H9 (cell line): ENCODE data around the gene P2RX5. TPM values are rescaled to one million over a fixed set of nuclear protein-coding genes. Genes with fewer than 3 reads are reported as not detected.

Source experiments
- DNase-seq: peaks from one replicate; pipeline ENCODE4 v3.0.0-alpha.2; 2017
- H2AFZ ChIP-seq: one replicate; pipeline ENCODE4 v1.6.1; 2013; ENCODE audit warnings: mild to moderate bottlenecking, low read length, control low read depth, moderate library complexity
- H2AK5ac ChIP-seq: 2 replicates; pipeline ENCODE4 v1.6.1; 2013; ENCODE audit warnings: low read length, control low read depth, mixed read lengths; ENCODE audit not compliant: insufficient read length
- H2BK120ac ChIP-seq: one replicate; pipeline ENCODE4 v1.6.1; 2013; ENCODE audit warnings: low read depth, mild to moderate bottlenecking, low read length, control low read depth, inconsistent platforms; ENCODE audit not compliant: poor library complexity, severe bottlenecking
- H2BK12ac ChIP-seq: 2 replicates; pipeline ENCODE4 v1.6.1; 2013; ENCODE audit warnings: low read length, control low read depth, mixed read lengths, low read depth; ENCODE audit not compliant: insufficient read length
- H2BK15ac ChIP-seq: 2 replicates; pipeline ENCODE4 v1.6.1; 2013; ENCODE audit warnings: low read depth, low read length, control low read depth
- H2BK20ac ChIP-seq: one replicate; pipeline ENCODE4 v1.6.1; 2013; ENCODE audit warnings: low read depth, mild to moderate bottlenecking, low read length, control low read depth, inconsistent platforms; ENCODE audit not compliant: poor library complexity, severe bottlenecking
- H2BK5ac ChIP-seq: 2 replicates; pipeline ENCODE4 v1.6.1; 2013; ENCODE audit warnings: low read length, control low read depth, mixed read lengths; ENCODE audit not compliant: insufficient read length
- H3K14ac ChIP-seq: 2 replicates; pipeline ENCODE4 v1.6.1; 2013; ENCODE audit warnings: low read length, control low read depth; ENCODE audit not compliant: insufficient read depth
- H3K18ac ChIP-seq: 2 replicates; pipeline ENCODE4 v1.6.1; 2013; ENCODE audit warnings: low read depth, mild to moderate bottlenecking, mixed read lengths, low read length, control low read depth; ENCODE audit not compliant: insufficient read length
- H3K23ac ChIP-seq: 2 replicates; pipeline ENCODE4 v1.6.1; 2013; ENCODE audit warnings: low read length, control low read depth, mixed read lengths, low read depth; ENCODE audit not compliant: insufficient read length
- H3K23me2 ChIP-seq: 2 replicates; pipeline ENCODE4 v1.6.1; 2013; ENCODE audit warnings: low read depth, mild to moderate bottlenecking, mixed read lengths, low read length, control low read depth; ENCODE audit not compliant: insufficient read length, poor library complexity, severe bottlenecking
- H3K27ac ChIP-seq: 2 replicates; pipeline ENCODE4 v1.5.1; 2013; ENCODE audit warnings: low read length, control low read depth, mixed read lengths, low read depth; ENCODE audit not compliant: insufficient read length
- H3K27me3 ChIP-seq: 2 replicates; pipeline ENCODE4 v1.6.1; 2013; ENCODE audit warnings: low read length, control low read depth, inconsistent platforms; ENCODE audit not compliant: insufficient read depth
- H3K4ac ChIP-seq: 2 replicates; pipeline ENCODE4 v1.6.1; 2013; ENCODE audit warnings: low read depth, mild to moderate bottlenecking, control low read depth, inconsistent platforms, low read length, moderate library complexity
- H3K4me1 ChIP-seq: 2 replicates; pipeline ENCODE4 v1.6.1; 2013; ENCODE audit warnings: low read length, control low read depth, inconsistent platforms; ENCODE audit not compliant: insufficient read depth
- H3K4me2 ChIP-seq: 2 replicates; pipeline ENCODE4 v1.6.1; 2013; ENCODE audit warnings: low read length, control low read depth, mixed read lengths; ENCODE audit not compliant: insufficient read length, insufficient read depth
- H3K56ac ChIP-seq: 2 replicates; pipeline ENCODE4 v1.6.1; 2013; ENCODE audit warnings: low read depth, mild to moderate bottlenecking, mixed read lengths, low read length, control low read depth; ENCODE audit not compliant: insufficient read length
- H3K79me1 ChIP-seq: 2 replicates; pipeline ENCODE4 v1.6.1; 2013; ENCODE audit warnings: low read depth, mild to moderate bottlenecking, moderate library complexity, low read length, control low read depth, inconsistent platforms; ENCODE audit not compliant: insufficient read depth, poor library complexity, severe bottlenecking
- H3K79me2 ChIP-seq: 2 replicates; pipeline ENCODE4 v1.6.1; 2013; ENCODE audit warnings: low read length, control low read depth, inconsistent platforms; ENCODE audit not compliant: insufficient read depth
- H3K9ac ChIP-seq: 2 replicates; pipeline ENCODE4 v1.6.1; 2013; ENCODE audit warnings: low read length, control low read depth, mixed read lengths; ENCODE audit not compliant: insufficient read length; ENCODE audit errors: extremely low read depth
- H3K9me3 ChIP-seq: one replicate; pipeline ENCODE4 v1.6.1; 2013; ENCODE audit warnings: low read depth, low read length, inconsistent platforms; ENCODE audit not compliant: control insufficient read depth
- H3T11ph ChIP-seq: one replicate; pipeline ENCODE4 v1.6.1; 2013; ENCODE audit warnings: mild to moderate bottlenecking, low read length, control low read depth, inconsistent platforms
- H4K20me1 ChIP-seq: one replicate; pipeline ENCODE4 v1.6.1; 2013; ENCODE audit not compliant: control insufficient read depth, insufficient read length, insufficient read depth
- H4K5ac ChIP-seq: 2 replicates; pipeline ENCODE4 v1.6.1; 2013; ENCODE audit warnings: low read depth, mild to moderate bottlenecking, mixed read lengths, low read length, control low read depth; ENCODE audit not compliant: insufficient read length
- H4K8ac ChIP-seq: replicated peaks from 2 replicates; pipeline ENCODE4 v1.6.1; 2013; ENCODE audit warnings: low read length, control low read depth, mixed read lengths, low read depth; ENCODE audit not compliant: insufficient read length
- H4K91ac ChIP-seq: 2 replicates; pipeline ENCODE4 v1.6.1; 2013; ENCODE audit warnings: low read depth, mild to moderate bottlenecking, moderate library complexity, mixed read lengths, low read length, control low read depth; ENCODE audit not compliant: insufficient read length
- H3K27ac Mint-ChIP-seq, 3 experiments: 2 replicates in 2 of 3; 3 replicates in 1 of 3; pipeline ENCODE4 v1.8.0; 2020 to 2021; ENCODE audit warnings: mixed read lengths in 3 of 3, mild to moderate bottlenecking in 1 of 3, moderate library complexity in 1 of 3
- H3K27me3 Mint-ChIP-seq: 2 replicates; pipeline ENCODE4 v1.8.0; 2021; ENCODE audit warnings: low read depth, mild to moderate bottlenecking, moderate library complexity, mixed read lengths
- H3K36me3 Mint-ChIP-seq, 3 experiments: 2 replicates in 2 of 3; 3 replicates in 1 of 3; pipeline ENCODE4 v1.8.0; 2020 to 2021; ENCODE audit warnings: low read depth in 3 of 3, mixed read lengths in 3 of 3; ENCODE audit not compliant: insufficient read depth in 1 of 3
- H3K4me1 Mint-ChIP-seq, 2 experiments: 2 replicates each; pipeline ENCODE4 v1.8.0; 2020; ENCODE audit warnings: mixed read lengths in 2 of 2
- H3K4me3 Mint-ChIP-seq, 2 experiments: 2 replicates in 1 of 2; 3 replicates in 1 of 2; pipeline ENCODE4 v1.8.0; 2020 to 2021; ENCODE audit warnings: mild to moderate bottlenecking in 2 of 2, mixed read lengths in 2 of 2, moderate library complexity in 1 of 2
- H3K9me3 Mint-ChIP-seq, 2 experiments: 2 replicates in 1 of 2; 3 replicates in 1 of 2; pipeline ENCODE4 v1.8.0; 2020; ENCODE audit warnings: mild to moderate bottlenecking in 2 of 2, mixed read lengths in 2 of 2, moderate library complexity in 1 of 2
- CTCF ChIP-seq: fragments of 200-600 bp; sonication (generic); conservative IDR thresholded peaks from 3 replicates; pipeline ENCODE4 v1.8.0; 2021; ENCODE audit warnings: antibody characterized with exemption, mild to moderate bottlenecking
- WGBS: extraction: QIAGEN DNeasy Blood & Tissue Kit; methylation state at CpG from one replicate; pipeline ENCODE4 v1.1.7; 2013; ENCODE audit warnings: missing lambda C conversion rate, low lambda C conversion rate, mixed read lengths; ENCODE audit not compliant: insufficient read length; ENCODE audit errors: extremely low coverage; 5-methylcytosine and 5-hydroxymethylcytosine counted together
- total RNA-seq: library from RNA; stranded (reverse); gene quantifications from 2 replicates; pipeline ENCODE4 v1.2.1, GENCODE V29; 2021

The P2RX5 gene
- total RNA-seq, 1 experiment from 2014 or later = 4.7 TPM

GRCh38 chr17:3685174-3685573 lies 10.8 kb downstream of the P2RX5 start:
- Histone ChIP-seq H4K5ac (no peak overlapping the region), H2BK15ac (no peak overlapping the region), H2BK20ac (no peak overlapping the region), H3K27ac (no peak overlapping the region), H3K79me2 (no peaks in the 10 kb centered on the region), H2AFZ (no peak overlapping the region), H3K9ac (no peak overlapping the region), H3K56ac (no peak overlapping the region), H2BK5ac (no peak overlapping the region), H3K4ac (no peak overlapping the region), H3K23me2 (no peaks in the 10 kb centered on the region), H4K20me1 (no peaks in the 10 kb centered on the region), H3K27me3 (no peaks in the 10 kb centered on the region), H2BK120ac (no peak overlapping the region), H3K79me1 (no peaks in the 10 kb centered on the region), H3K4me1 (no peaks in the 10 kb centered on the region), H4K8ac (no peak overlapping the region), H2BK12ac (no peak overlapping the region), H3K14ac (no peak overlapping the region), H4K91ac (no peak overlapping the region), H3K9me3 (no peaks in the 10 kb centered on the region), H2AK5ac (no peak overlapping the region), H3T11ph (no peak overlapping the region), H3K18ac (no peak overlapping the region), H3K4me2 (no peak overlapping the region), H3K23ac (no peak overlapping the region)
- peaks cover 4% of the 10 kb centered on the region; the same call in 1 of the 2 replicates for H3K27me3 Mint-ChIP-seq
- TF ChIP-seq CTCF = no peak
- peaks cover 0 to 17% of the 10 kb centered on the region in 2 experiments; a peak in 3 of 4 replicates for H3K4me1 Mint-ChIP-seq
- no peaks in the 10 kb centered on the region; a peak in 2 of 5 replicates for H3K9me3 Mint-ChIP-seq
- no peak overlapping the region for H3K27ac Mint-ChIP-seq
- no CpG with 5 or more reads among the region's 13 CpGs for WGBS
- peaks cover 0 to 4% (median 0%) of the 10 kb centered on the region in 3 experiments; a peak in 1 of 7 replicates for H3K36me3 Mint-ChIP-seq
- no peak for DNase-seq
- no peak overlapping the region for H3K4me3 Mint-ChIP-seq
